H1 (cell line): Measurements from ENCODE around the gene DRG1. TPM values are rescaled to one million over a fixed set of nuclear protein-coding genes. Genes with fewer than 3 reads are reported as not detected.
A peak's percentile ranks its signal among the peaks of the same experiment; 100 is the strongest.

Experiments
- CHD7 ChIP-seq: fragments of 300-600 bp; sonication (generic); IDR thresholded peaks from 2 replicates; pipeline ENCODE4 v1.7.1; 2012; ENCODE audit warnings: low read length, moderate library complexity, mild to moderate bottlenecking, inconsistent platforms; ENCODE audit not compliant: insufficient replicate concordance
- CTCF ChIP-seq, 3 experiments: IDR thresholded peaks; 1 replicate in 2 of 3; 2 replicates in 1 of 3; pipeline versions ENCODE4 v1.5.1 to v1.6.1; 2011; ENCODE audit warnings: low read length in 3 of 3, mild to moderate bottlenecking in 3 of 3, inconsistent platforms in 2 of 3, low read depth in 1 of 3, moderate library complexity in 1 of 3; ENCODE audit not compliant: insufficient read depth in 1 of 3; ENCODE audit errors: control extremely low read depth in 1 of 3
- RAD21 ChIP-seq, 2 experiments: IDR thresholded peaks in 1 of 2; conservative IDR thresholded peaks in 1 of 2; 2 replicates each; pipeline ENCODE4 v1.6.1; 2011; ENCODE audit warnings: low read depth in 2 of 2, low read length in 2 of 2, improper control_type of control experiment in 1 of 2, inconsistent platforms in 1 of 2, mild to moderate bottlenecking in 1 of 2, moderate library complexity in 1 of 2
- polyA plus RNA-seq, 7 experiments: library from polyadenylated mRNA; depleted of rRNA in 3 of 7; stranded (reverse) in 5 of 7; unstranded in 2 of 7; fragments of >200 nt in 5 of 7; fragments of 200-250 nt in 2 of 7; gene quantifications; 1 replicate in 5 of 7; 2 replicates in 1 of 7; 4 replicates in 1 of 7; pipeline versions ENCODE4 v1.2.1 to v1.2.3, GENCODE V29; 2011 to 2013; ENCODE audit warnings: missing spikeins in 2 of 7, mixed read lengths in 2 of 7
- total RNA-seq: library from RNA; stranded (reverse); fragmentation: NEBNext Ultra II Directional; extraction: Animal tissue kit (Norgen Biotek cat#: 25700); gene quantifications from 2 replicates; pipeline ENCODE4 v1.2.1, GENCODE V29; 2021

DRG1 gene
- total and polyA plus RNA-seq, 2 of the 8 experiments (the other 6 are each of a cell fraction or from before 2014, with no cell fraction given), result 45.3 to 81.9 TPM

- no peak for TF ChIP-seq CHD7
- TF ChIP-seq RAD21 (IDR thresholded peaks at IDR 0.05 in 1 of 2, conservative IDR thresholded peaks at IDR 0.05 in 1 of 2; ENCODE audit: low read depth in 2 of 2, low read length in 2 of 2), result peak; percentile 29 to 46; a peak in 3 of 4 replicates
- peak in 2 of 3 experiments; percentile 49 to 66; a peak in 3 of 4 replicates for TF ChIP-seq CTCF (IDR thresholded peaks at IDR 0.05; ENCODE audit: control extremely low read depth in 1 of 3, insufficient read depth in 1 of 3, low read depth in 1 of 3, low read length in 3 of 3)
Measured at GRCh38 chr22:31451709-31452571, 52.5 kb downstream of the DRG1 start (continued).
